CD14-positive monocyte (primary cell): ENCODE results near the gene CLEC2D. TPM values are rescaled to one million over a fixed set of nuclear protein-coding genes. Genes with fewer than 3 reads are reported as not detected.
A peak's percentile ranks its signal among the peaks of the same experiment; 100 is the strongest.

ENCODE experiments used
- DNase-seq, 3 donors: peaks; one replicate each; pipeline ENCODE4 v3.0.0-alpha.2; 2011 to 2022
- H2AFZ ChIP-seq: 2 replicates; pipeline ENCODE4 v1.6.0; 2012; ENCODE audit warnings: mild to moderate bottlenecking, low read depth, low read length, inconsistent platforms; ENCODE audit not compliant: insufficient read depth, poor library complexity, severe bottlenecking
- H3K27ac ChIP-seq, 2 donors: 1 replicate in 1 of 2; 2 replicates in 1 of 2; pipeline ENCODE4 v1.5.1; 2012 to 2013; ENCODE audit warnings: low read length in 2 of 2, control low read depth in 1 of 2, inconsistent platforms in 1 of 2, low read depth in 1 of 2, mild to moderate bottlenecking in 1 of 2
- H3K27me3 ChIP-seq, 2 donors: one replicate each; pipeline versions ENCODE4 v1.6.0 to v1.6.1; 2011 to 2013; ENCODE audit warnings: low read length in 2 of 2; ENCODE audit not compliant: control insufficient read depth in 2 of 2, insufficient read depth in 2 of 2
- H3K36me3 ChIP-seq, 2 donors: replicated peaks in 1 of 2; 1 replicate in 1 of 2; 2 replicates in 1 of 2; pipeline versions ENCODE4 v1.5.1 to v1.6.1; 2012 to 2013; ENCODE audit warnings: low read length in 2 of 2, control low read depth in 1 of 2, inconsistent platforms in 1 of 2, mild to moderate bottlenecking in 1 of 2; ENCODE audit not compliant: insufficient read depth in 2 of 2, control insufficient read depth in 1 of 2
- H3K4me1 ChIP-seq, 2 donors: 1 replicate in 1 of 2; 2 replicates in 1 of 2; pipeline versions ENCODE4 v1.5.1 to v1.6.1; 2012 to 2013; ENCODE audit warnings: low read length in 2 of 2, control low read depth in 1 of 2, inconsistent platforms in 1 of 2, mild to moderate bottlenecking in 1 of 2, moderate library complexity in 1 of 2; ENCODE audit not compliant: insufficient read depth in 2 of 2, control insufficient read depth in 1 of 2
- H3K4me2 ChIP-seq: replicated peaks from 2 replicates; pipeline ENCODE3; 2012; ENCODE audit warnings: low read length, moderate library complexity, mild to moderate bottlenecking; ENCODE audit not compliant: poor library complexity, severe bottlenecking; ENCODE audit errors: extremely low read depth
- H3K4me3 ChIP-seq, 3 experiments: fragments of 200-600 bp in 1 of 3; sonication (generic) in 1 of 3; replicated peaks in 1 of 3; 1 replicate in 2 of 3; 2 replicates in 1 of 3; pipeline ENCODE4 v1.5.1; 2011 to 2013; ENCODE audit warnings: low read length in 3 of 3, mild to moderate bottlenecking in 3 of 3, control low read depth in 2 of 3, low read depth in 2 of 3, inconsistent platforms in 1 of 3, moderate library complexity in 1 of 3
- H3K79me2 ChIP-seq: 2 replicates; pipeline ENCODE4 v1.6.0; 2012; ENCODE audit warnings: mild to moderate bottlenecking, control low read depth, inconsistent platforms, low read length, moderate library complexity; ENCODE audit not compliant: insufficient read depth
- H3K9ac ChIP-seq: 2 replicates; pipeline ENCODE4 v1.6.0; 2017; ENCODE audit warnings: low read length, mild to moderate bottlenecking; ENCODE audit not compliant: insufficient read depth, poor library complexity, severe bottlenecking
- H3K9me3 ChIP-seq, 2 donors: replicated peaks in 1 of 2; 1 replicate in 1 of 2; 2 replicates in 1 of 2; pipeline versions ENCODE4 v1.5.1 to v1.6.1; 2012 to 2013; ENCODE audit warnings: low read length in 2 of 2, control low read depth in 1 of 2; ENCODE audit not compliant: control insufficient read depth in 1 of 2, insufficient read depth in 1 of 2
- H4K20me1 ChIP-seq: 2 replicates; pipeline ENCODE4 v1.6.0; 2012; ENCODE audit warnings: mild to moderate bottlenecking, low read length, control low read depth, moderate library complexity; ENCODE audit not compliant: insufficient read depth
- H3K27ac Mint-ChIP-seq, 7 donors: one replicate each; pipeline ENCODE4 v1.8.0; 2020; ENCODE audit warnings: mild to moderate bottlenecking in 7 of 7, mixed read lengths in 7 of 7, moderate library complexity in 6 of 7, inconsistent platforms in 2 of 7
- H3K27me3 Mint-ChIP-seq, 3 donors: one replicate each; pipeline ENCODE4 v1.8.0; 2021 to 2022; ENCODE audit warnings: low read depth in 3 of 3, mild to moderate bottlenecking in 3 of 3, mixed read lengths in 3 of 3, moderate library complexity in 3 of 3, inconsistent platforms in 1 of 3
- H3K36me3 Mint-ChIP-seq, 2 donors: one replicate each; pipeline ENCODE4 v1.8.0; 2020; ENCODE audit warnings: mixed read lengths in 2 of 2, inconsistent platforms in 1 of 2, mild to moderate bottlenecking in 1 of 2
- H3K4me1 Mint-ChIP-seq: one replicate; pipeline ENCODE4 v1.8.0; 2020; ENCODE audit warnings: mild to moderate bottlenecking, mixed read lengths
- H3K4me3 Mint-ChIP-seq, 2 donors: one replicate each; pipeline ENCODE4 v1.8.0; 2020; ENCODE audit warnings: mild to moderate bottlenecking in 2 of 2, mixed read lengths in 2 of 2, moderate library complexity in 1 of 2
- H3K9me3 Mint-ChIP-seq, 7 donors: one replicate each; pipeline ENCODE4 v1.8.0; 2020 to 2022; ENCODE audit warnings: mixed read lengths in 7 of 7, mild to moderate bottlenecking in 6 of 7, moderate library complexity in 6 of 7, inconsistent platforms in 2 of 7
- CTCF ChIP-seq: fragments of 200-600 bp; IDR thresholded peaks from one replicate; pipeline ENCODE4 v1.8.0; 2022; ENCODE audit warnings: antibody characterized with exemption, mild to moderate bottlenecking
- WGBS: methylation state at CpG from one replicate; pipeline ENCODE4 v1.1.5; 2013; ENCODE audit warnings: missing lambda C conversion rate; ENCODE audit not compliant: insufficient coverage; 5-methylcytosine and 5-hydroxymethylcytosine counted together
- intact Hi-C, 2 donors: fragments of 100-400 bp; cut with micrococcal nuclease; formaldehyde crosslinking; loops; one replicate each; pipeline versions ENCODE4 v1.15.0 to v1.15.1; 2023
- polyA minus RNA-seq: library from RNA; depleted of rRNA, polyadenylated mRNA; stranded (reverse); fragments of >200 nt; gene quantifications from 2 replicates; pipeline ENCODE4 v1.2.3, GENCODE V29; 2012
- polyA plus RNA-seq, 3 donors: library from polyadenylated mRNA; depleted of rRNA in 1 of 3; unstranded in 2 of 3; stranded (reverse) in 1 of 3; fragments of 300-500 nt in 2 of 3; fragments of >200 nt in 1 of 3; fragmentation: Illumina TruSeq in 2 of 3; gene quantifications; 1 replicate in 2 of 3; 2 replicates in 1 of 3; pipeline ENCODE4 v1.2.3, GENCODE V29; 2012 to 2021
- total RNA-seq, 12 experiments: library from RNA in 1 of 12; stranded (reverse) in 1 of 12; fragments of 120-200 nt in 1 of 12; gene quantifications; one replicate each; pipeline ENCODE4 v1.2.4 and lab custom pipeline; 2013 to 2026; ENCODE audit warnings: mixed read lengths in 6 of 12, inconsistent platforms in 1 of 12

CLEC2D gene
- total RNA-seq (2013), result 17.7 TPM
- polyA plus RNA-seq (10 to 100 TPM in 1 of 3 donors, 1 to 10 TPM in 2; 2.5 to 26.9 (median 3.9) TPM), polyA minus RNA-seq (5.5 and 6.1 TPM in 2 replicates), total RNA-seq (lab: John Stamatoyannopoulos, UW) (4.9 to 82.5 (median 14.2) reads per million in 11 experiments)

DNA sequence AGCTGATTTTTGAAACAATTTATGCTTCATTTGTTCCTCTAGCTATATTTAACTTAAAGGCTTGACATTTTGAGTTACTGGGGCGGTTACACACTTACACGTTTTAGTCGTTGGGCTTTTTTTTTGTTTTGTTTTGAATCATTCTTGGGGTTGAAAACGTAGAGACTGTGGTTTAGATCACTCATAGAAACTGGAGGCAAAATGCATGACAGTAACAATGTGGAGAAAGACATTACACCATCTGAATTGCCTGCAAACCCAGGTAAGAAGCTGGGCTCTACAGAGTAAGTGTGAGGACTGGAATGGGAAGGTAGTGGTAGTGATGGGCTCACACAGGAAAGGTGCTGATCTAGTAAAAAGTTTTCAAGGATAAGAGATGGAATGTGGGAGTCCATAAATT is at the start of gene CLEC2D:
TSS of gene CLEC2D (plus strand) at position 180 of the 400 bp plus-strand sequence. CDS start at position 202, 22 bp downstream.
- Histone ChIP-seq H2AFZ (no peak within 1 kb of the TSS), H3K4me2 (no peak within 1 kb of the TSS), H3K9me3 (no peaks in the 10 kb centered on the region), H4K20me1 (peaks cover 5% of the 10 kb centered on the region), H3K36me3 (peaks cover 22 to 53% of the 10 kb centered on the region in 2 donors), H3K4me1 (peaks cover 11 to 13% of the 10 kb centered on the region in 2 donors), H3K27ac (no peak within 1 kb of the TSS), H3K79me2 (no peaks in the 10 kb centered on the region), H3K27me3 (no peaks in the 10 kb centered on the region), H3K9ac (no peak within 1 kb of the TSS), H3K4me3 (no peak within 1 kb of the TSS)
- 60% methylated on average over 1 of the region's 4 CpGs for WGBS
- intact Hi-C loops, result no loop called here
- peaks cover 0 to 2% (median 0%) of the 10 kb centered on the region in 7 donors for H3K9me3 Mint-ChIP-seq
- peak within 1 kb of the TSS in 1 of 7 donors; percentile 55 for H3K27ac Mint-ChIP-seq
- H3K27me3 Mint-ChIP-seq, result peaks cover 0 to 3% (median 0%) of the 10 kb centered on the region in 3 donors
- H3K36me3 Mint-ChIP-seq, result peaks cover 42 to 64% of the 10 kb centered on the region in 2 donors
- H3K4me1 Mint-ChIP-seq, result peaks cover 26% of the 10 kb centered on the region
- no peak within 1 kb of the TSS for H3K4me3 Mint-ChIP-seq
- no peak for DNase-seq
- no peak for TF ChIP-seq CTCF

DNA sequence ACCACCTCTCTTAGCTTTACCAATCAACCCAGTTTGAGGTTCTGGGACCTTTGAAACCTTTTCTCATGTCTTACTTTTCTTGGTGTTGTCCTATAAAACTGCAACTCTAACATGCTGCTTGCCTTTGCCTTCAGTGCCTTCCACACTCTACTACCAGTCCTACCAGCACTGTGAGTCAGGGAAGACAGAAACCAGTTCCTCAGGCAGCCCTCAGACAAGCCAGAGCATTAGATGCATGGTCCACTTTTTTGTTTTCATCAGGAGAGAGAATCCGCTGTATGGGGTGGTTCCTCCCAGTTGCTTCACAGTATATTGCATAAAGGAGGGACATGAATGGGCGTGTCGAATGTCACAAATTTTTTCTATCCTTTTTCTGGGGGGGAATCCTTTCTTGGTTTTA is 44.5 kb upstream of the CLEC2D start:
- WGBS, result no CpG with 5 or more reads among the region's 3 CpGs
- Histone ChIP-seq H3K36me3 (no peaks in the 10 kb centered on the region), H3K4me3 (no peak overlapping the region), H3K4me2 (no peak overlapping the region), H3K27ac (no peak overlapping the region), H3K9me3 (no peaks in the 10 kb centered on the region), H3K9ac (no peak overlapping the region), H3K27me3 (no peaks in the 10 kb centered on the region), H3K4me1 (peaks cover 7 to 8% of the 10 kb centered on the region in 2 donors), H3K79me2 (no peaks in the 10 kb centered on the region), H2AFZ (no peak overlapping the region), H4K20me1 (no peaks in the 10 kb centered on the region)
- TF ChIP-seq CTCF, result no peak
- DNase-seq, result no peak
- Mint-ChIP-seq H3K4me3 (no peak overlapping the region), H3K36me3 (peaks cover 0 to 2% of the 10 kb centered on the region in 2 donors), H3K27me3 (no peaks in the 10 kb centered on the region), H3K9me3 (peaks cover 0 to 6% (median 4%) of the 10 kb centered on the region in 7 donors), H3K27ac (no peak overlapping the region), H3K4me1 (peaks cover 12% of the 10 kb centered on the region)
- intact Hi-C loops, result no loop called here
